Measurements from ENCODE around the gene SETD6. TPM values are rescaled to one million over a fixed set of nuclear protein-coding genes. Genes with fewer than 3 reads are reported as not detected.

SETD6 gene
- total and polyA plus RNA-seq, 2 of the 8 experiments (the other 6 are each of a cell fraction or from before 2014, with no cell fraction given) = 25.3 to 40.5 TPM

- Histone ChIP-seq H2BK15ac (ENCODE audit: low read length) (no peak overlapping the region), H4K20me1 (replicated peaks in 1 of 2; ENCODE audit: control insufficient read depth in 1 of 2, insufficient read depth in 2 of 2, low read length in 2 of 2) (no peaks in the 10 kb centered on the region), H2BK5ac (ENCODE audit: low read depth, low read length) (no peak overlapping the region), H3K36me3 (ENCODE audit: control insufficient read depth in 2 of 4, insufficient read depth in 4 of 4, low read length in 3 of 4) (no peaks in the 10 kb centered on the region), H2AFZ (ENCODE audit: low read length) (no peak overlapping the region), H3K14ac (ENCODE audit: insufficient read length) (no peak overlapping the region), H3K9me3 (ENCODE audit: insufficient read depth in 2 of 2, low read depth in 1 of 2, low read length in 1 of 2) (no peaks in the 10 kb centered on the region), H3K4me1 (replicated peaks in 1 of 4; ENCODE audit: control insufficient read depth in 3 of 4, insufficient read depth in 4 of 4, low read length in 3 of 4) (peaks cover 7 to 12% (median 10%) of the 10 kb centered on the region in 4 experiments; a peak in 5 of 7 replicates), H3K56ac (replicated peaks; ENCODE audit: insufficient read length, low read depth, low read length) (no peak overlapping the region), H3K9ac (replicated peaks in 1 of 4; ENCODE audit: extremely low read depth in 1 of 4, low read depth in 3 of 4, low read length in 3 of 4) (no peak overlapping the region), H3K79me1 (ENCODE audit: low read depth, low read length) (no peaks in the 10 kb centered on the region), H2BK20ac (ENCODE audit: low read length) (no peak overlapping the region), H3K4ac (replicated peaks; ENCODE audit: insufficient read length, low read depth, low read length) (no peak overlapping the region), H3K79me2 (ENCODE audit: control insufficient read depth in 1 of 2, insufficient read depth in 2 of 2, low read length in 2 of 2) (no peaks in the 10 kb centered on the region), H3K4me2 (ENCODE audit: insufficient read depth in 1 of 2, low read depth in 2 of 2, low read length in 2 of 2) (no peak overlapping the region), H3K27me3 (replicated peaks in 1 of 4; ENCODE audit: control insufficient read depth in 3 of 4, extremely low read depth in 1 of 4, insufficient read depth in 3 of 4, low read length in 3 of 4) (peaks cover 0 to 3% (median 1%) of the 10 kb centered on the region in 4 experiments; a peak in 1 of 7 replicates), H4K8ac (ENCODE audit: extremely low read depth, insufficient read depth, low read length) (no peak overlapping the region), H3K27ac (ENCODE audit: low read depth, low read length) (no peak overlapping the region), H2AK5ac (ENCODE audit: low read depth, low read length) (no peak overlapping the region), H3K23ac (ENCODE audit: insufficient read length) (no peak overlapping the region), H2BK120ac (replicated peaks; ENCODE audit: low read depth, low read length) (no peak overlapping the region), H3K23me2 (ENCODE audit: low read depth, low read length) (no peaks in the 10 kb centered on the region), H4K5ac (ENCODE audit: insufficient read length, low read depth, low read length) (no peak overlapping the region), H3K18ac (ENCODE audit: extremely low read depth, low read length) (no peak overlapping the region), H3K4me3 (ENCODE audit: extremely low read depth in 1 of 4, insufficient read depth in 2 of 4, low read depth in 3 of 4, low read length in 4 of 4) (no peak overlapping the region), H4K91ac (replicated peaks; ENCODE audit: insufficient read length, low read length) (no peak overlapping the region), H2BK12ac (ENCODE audit: low read depth, low read length) (no peak overlapping the region)
- ChIA-PET CTCF (ENCODE audit: partially characterized antibody) (interaction anchor here (1.2 to 2.5 kb wide), 5 partner anchors 9 to 173 kb away, joined by 3 to 9 read pairs (median 6); no protein-coding TSS in a partner anchor), POLR2A (ENCODE audit: partially characterized antibody) (no interaction called here)
- FAIRE-seq (no peak), DNase-seq (ENCODE audit: low read depth in 1 of 2, low spot score in 2 of 2) (no peak)
- TF ChIP-seq TEAD4 (IDR thresholded peaks at IDR 0.05; ENCODE audit: low read depth, low read length) (no peak), RXRA (IDR thresholded peaks at IDR 0.05; ENCODE audit: insufficient read depth, low read depth, low read length) (no peak), JUND (IDR thresholded peaks at IDR 0.05; ENCODE audit: low read length) (no peak)
- 90% methylated on average over 8 of the region's 9 CpGs; no CpG with 5 or more reads in 1 of the 2 experiments for WGBS, 2 experiments (ENCODE audit: extremely low coverage in 1 of 2, insufficient coverage in 1 of 2, insufficient read length in 1 of 2, insufficient replicate concordance in 2 of 2, low coverage in 1 of 2, low lambda C conversion rate in 2 of 2, missing lambda C conversion rate in 1 of 2)
Observed at GRCh38 chr16:58472266-58472665, 43.1 kb upstream of the SETD6 start.
